Fibroblast of lung (primary cell): ENCODE measurements around the gene PHLDA1. TPM values are rescaled to one million over a fixed set of nuclear protein-coding genes. Genes with fewer than 3 reads are reported as not detected.

ENCODE experiments used
- DNase-seq, 2 donors: peaks; one replicate each; pipeline versions ENCODE4 v3.0.0 to v3.0.0-alpha.2; 2010; ENCODE audit warnings: low read depth in 2 of 2
- H2AFZ ChIP-seq: 2 replicates; pipeline ENCODE4 v1.5.1; 2012; ENCODE audit warnings: low read length, control low read depth, inconsistent platforms
- H3K27ac ChIP-seq: 2 replicates; pipeline ENCODE4 v1.5.1; 2011; ENCODE audit warnings: low read length, control low read depth; ENCODE audit not compliant: insufficient read depth
- H3K27me3 ChIP-seq: 2 replicates; pipeline ENCODE4 v1.5.1; 2011; ENCODE audit warnings: mild to moderate bottlenecking, low read length; ENCODE audit not compliant: control insufficient read depth, insufficient read depth
- H3K36me3 ChIP-seq: 2 replicates; pipeline ENCODE4 v1.5.1; 2011; ENCODE audit warnings: low read length; ENCODE audit not compliant: control insufficient read depth, insufficient read depth
- H3K4me1 ChIP-seq: 2 replicates; pipeline ENCODE4 v1.5.1; 2011; ENCODE audit warnings: low read length; ENCODE audit not compliant: control insufficient read depth, insufficient read depth; ENCODE audit errors: extremely low read depth
- H3K4me2 ChIP-seq: 2 replicates; pipeline ENCODE4 v1.5.1; 2011; ENCODE audit warnings: low read length, control low read depth; ENCODE audit not compliant: insufficient read depth; ENCODE audit errors: extremely low read depth
- H3K4me3 ChIP-seq, 4 experiments: fragments of 200-600 bp in 1 of 4; sonication (generic) in 1 of 4; replicated peaks in 1 of 4; 2 replicates each; pipeline ENCODE4 v1.5.1; 2011 to 2016; ENCODE audit warnings: low read length in 4 of 4, low read depth in 3 of 4, mild to moderate bottlenecking in 3 of 4, control low read depth in 2 of 4, inconsistent platforms in 1 of 4, mixed read lengths in 1 of 4; ENCODE audit not compliant: insufficient read depth in 1 of 4; ENCODE audit errors: control extremely low read depth in 1 of 4
- H3K79me2 ChIP-seq: 2 replicates; pipeline ENCODE4 v1.5.1; 2012; ENCODE audit warnings: mild to moderate bottlenecking, low read length, inconsistent platforms; ENCODE audit not compliant: control insufficient read depth, insufficient read depth
- H3K9ac ChIP-seq: 2 replicates; pipeline ENCODE4 v1.5.1; 2011; ENCODE audit warnings: mild to moderate bottlenecking, low read length, control low read depth; ENCODE audit not compliant: insufficient read depth
- H3K9me3 ChIP-seq: 2 replicates; pipeline ENCODE4 v1.5.1; 2012; ENCODE audit warnings: low read depth, low read length; ENCODE audit not compliant: control insufficient read depth, insufficient read depth
- H4K20me1 ChIP-seq: 2 replicates; pipeline ENCODE4 v1.5.1; 2011; ENCODE audit warnings: low read length; ENCODE audit not compliant: control insufficient read depth, insufficient read depth; ENCODE audit errors: extremely low read depth
- CTCF ChIP-seq, 2 donors: IDR thresholded peaks in 1 of 2; conservative IDR thresholded peaks in 1 of 2; 1 replicate in 1 of 2; 2 replicates in 1 of 2; pipeline ENCODE4 v1.5.1; 2011 to 2012; ENCODE audit warnings: low read length in 2 of 2, control low read depth in 1 of 2, inconsistent platforms in 1 of 2, low read depth in 1 of 2, mild to moderate bottlenecking in 1 of 2
- EZH2 ChIP-seq: IDR thresholded peaks from 2 replicates; pipeline ENCODE4 v1.5.1; 2012; ENCODE audit warnings: low read length, control low read depth, mild to moderate bottlenecking; ENCODE audit errors: missing control alignments
- polyA plus RNA-seq, 2 donors: library from polyadenylated mRNA; depleted of rRNA in 1 of 2; stranded (reverse) in 1 of 2; unstranded in 1 of 2; fragments of >200 nt; gene quantifications; 2 replicates each; pipeline ENCODE4 v1.2.1, GENCODE V29; 2011 to 2012; ENCODE audit warnings: missing spikeins in 1 of 2
- total RNA-seq: library from RNA; depleted of rRNA; stranded (reverse); fragments of >200 nt; gene quantifications from 2 replicates; pipeline ENCODE4 v1.2.1, GENCODE V29; 2014

PHLDA1 gene
- total and polyA plus RNA-seq, 2 donors (not counting 1 experiment from before 2014, with no cell fraction given), result 48.1 to 252 TPM

GRCh38 chr12:75979181-75979580, 52.4 kb downstream of the PHLDA1 start:
- peak in 1 of 2 donors; percentile 70 for DNase-seq
- no peak overlapping the region for H3K4me2 ChIP-seq

GRCh38 chr12:75978677-75979076, 52.9 kb downstream of the PHLDA1 start:
- TF ChIP-seq CTCF (conservative IDR thresholded peaks at IDR 0.05 in 1 of 2, IDR thresholded peaks at IDR 0.05 in 1 of 2; ENCODE audit: low read depth in 1 of 2, low read length in 2 of 2) (no peak), EZH2 (no peak)
- Histone ChIP-seq H3K79me2 (no peaks in the 10 kb centered on the region), H3K27me3 (no peaks in the 10 kb centered on the region), H3K36me3 (no peaks in the 10 kb centered on the region), H3K4me1 (peaks cover 40% of the 10 kb centered on the region), H2AFZ (no peak overlapping the region), H3K9ac (peak overlapping the region; percentile 38), H3K4me2 (peak overlapping the region; percentile 74), H3K4me3 (no peak overlapping the region), H3K9me3 (no peaks in the 10 kb centered on the region), H3K27ac (peak overlapping the region; percentile 98), H4K20me1 (no peaks in the 10 kb centered on the region)
- peak in 1 of 2 donors; percentile 18 for DNase-seq

More at GRCh38 chr12:75979181-75979580, 52.4 kb downstream of the PHLDA1 start:
- no peak overlapping the region for H3K4me3 ChIP-seq
- H3K9me3 ChIP-seq, result no peaks in the 10 kb centered on the region
- H3K4me1 ChIP-seq, result peaks cover 40% of the 10 kb centered on the region
- H3K27me3 ChIP-seq, result no peaks in the 10 kb centered on the region
- TF ChIP-seq CTCF (conservative IDR thresholded peaks at IDR 0.05 in 1 of 2, IDR thresholded peaks at IDR 0.05 in 1 of 2; ENCODE audit: low read depth in 1 of 2, low read length in 2 of 2), result no peak
- no peak for TF ChIP-seq EZH2
- H3K9ac ChIP-seq, result no peak overlapping the region
- no peak overlapping the region for H2AFZ ChIP-seq
- no peaks in the 10 kb centered on the region for H4K20me1 ChIP-seq
- H3K79me2 ChIP-seq, result no peaks in the 10 kb centered on the region
- H3K27ac ChIP-seq, result peak overlapping the region; percentile 98
- H3K36me3 ChIP-seq, result no peaks in the 10 kb centered on the region

- peak; percentile 100 for DNase-seq
- Histone ChIP-seq H3K79me2 (no peaks in the 10 kb centered on the region), H3K4me2 (peak overlapping the region; percentile 74), H3K4me1 (peaks cover 37% of the 10 kb centered on the region), H3K9ac (peak overlapping the region; percentile 38), H3K36me3 (no peaks in the 10 kb centered on the region), H2AFZ (no peak overlapping the region), H3K27ac (peak overlapping the region; percentile 98), H3K9me3 (no peaks in the 10 kb centered on the region), H4K20me1 (no peaks in the 10 kb centered on the region), H3K27me3 (no peaks in the 10 kb centered on the region), H3K4me3 (peak overlapping the region in 1 of 4 experiments; percentile 11)
- TF ChIP-seq CTCF (conservative IDR thresholded peaks at IDR 0.05 in 1 of 2, IDR thresholded peaks at IDR 0.05 in 1 of 2; ENCODE audit: low read depth in 1 of 2, low read length in 2 of 2) (no peak), EZH2 (no peak)
Measured at GRCh38 chr12:75977952-75978671, 53.5 kb downstream of the PHLDA1 start.
